ENCODE data around the gene BBS9.
"Not testable (repeated sequence)": the region's sequence is repeated elsewhere in the genome, so short reads cannot be mapped to it uniquely, and the experiment has no call there.

BBS9 gene

GRCh38 chr7:33128990-33129805 is at the start of gene BBS9:
BBS9 (plus strand) TSS chr7:33129564; CDS start chr7:33146253, 16,689 bp downstream.
- peak; percentile 75 for DNase-seq (ENCODE audit: low read depth)

GRCh38 chr7:33079763-33080690 is 49.3 kb upstream of the BBS9 start:
- no peak for DNase-seq (ENCODE audit: low read depth)

GRCh38 chr7:33087356-33087755 is 42.0 kb upstream of the BBS9 start:
- no peak for DNase-seq (ENCODE audit: low read depth)

- no peak for DNase-seq (ENCODE audit: low read depth)
Measured at GRCh38 chr7:33087858-33088257, 41.5 kb upstream of the BBS9 start.

- DNase-seq (ENCODE audit: low read depth), result no peak
Measured at GRCh38 chr7:33089142-33089541, 40.2 kb upstream of the BBS9 start.

GRCh38 chr7:33091111-33091531 is 38.2 kb upstream of the BBS9 start:
- peak; percentile 24 for DNase-seq (ENCODE audit: low read depth)

GRCh38 chr7:33091641-33092191 is 37.6 kb upstream of the BBS9 start:
- DNase-seq (ENCODE audit: low read depth), result no peak

- DNase-seq (ENCODE audit: low read depth), result no peak
Measured at GRCh38 chr7:33093266-33093665, 36.1 kb upstream of the BBS9 start.

- DNase-seq (ENCODE audit: low read depth), result not testable (repeated sequence)
Measured at GRCh38 chr7:33094745-33095275, 34.6 kb upstream of the BBS9 start.

- DNase-seq (ENCODE audit: low read depth), result no peak
Measured at GRCh38 chr7:33099154-33099940, 30.0 kb upstream of the BBS9 start.

GRCh38 chr7:33100770-33101169 is 28.6 kb upstream of the BBS9 start:
- DNase-seq (ENCODE audit: low read depth), result no peak

GRCh38 chr7:33101906-33102305 is 27.5 kb upstream of the BBS9 start:
- DNase-seq (ENCODE audit: low read depth), result no peak

- DNase-seq (ENCODE audit: low read depth), result no peak
Measured at GRCh38 chr7:33107136-33108066, 22.0 kb upstream of the BBS9 start.

GRCh38 chr7:33108554-33109004 is 20.8 kb upstream of the BBS9 start:
- DNase-seq (ENCODE audit: low read depth), result no peak

GRCh38 chr7:33109005-33109757 is 20.2 kb upstream of the BBS9 start, which contains the start of gene RP9:
RP9 (minus strand) TSS chr7:33109404; CDS start chr7:33109372, 32 bp downstream.
- DNase-seq (ENCODE audit: low read depth), result no peak

GRCh38 chr7:33109758-33110238 is 19.6 kb upstream of the BBS9 start:
- DNase-seq (ENCODE audit: low read depth), result no peak

GRCh38 chr7:33111614-33112013 is 17.8 kb upstream of the BBS9 start:
- no peak for DNase-seq (ENCODE audit: low read depth)

GRCh38 chr7:33114976-33115375 is 14.4 kb upstream of the BBS9 start:
- no peak for DNase-seq (ENCODE audit: low read depth)

GRCh38 chr7:33118383-33118782 is 11.0 kb upstream of the BBS9 start:
- DNase-seq (ENCODE audit: low read depth), result no peak
